Measurements from ENCODE around the gene HECW1. TPM values are rescaled to one million over a fixed set of nuclear protein-coding genes. Genes with fewer than 3 reads are reported as not detected.

Gene HECW1
- polyA plus RNA-seq, 10 donors, result 0.03 to 2.1 (median 0.19) TPM

- DNase-seq, result no peak
Measured at GRCh38 chr7:43495572-43495971, 383.1 kb downstream of the HECW1 start.

GRCh38 chr7:43496596-43496995, 384.1 kb downstream of the HECW1 start:
- DNase-seq, result no peak

GRCh38 chr7:43501870-43502269, 389.4 kb downstream of the HECW1 start:
- DNase-seq, result peak in 1 of 3 donors; percentile 54

- no peak for DNase-seq
Measured at GRCh38 chr7:43502941-43503340, 390.5 kb downstream of the HECW1 start.

- no peak for DNase-seq
Measured at GRCh38 chr7:43505412-43505811, 393.0 kb downstream of the HECW1 start.

GRCh38 chr7:43506460-43506859, 394.0 kb downstream of the HECW1 start:
- no peak for DNase-seq

GRCh38 chr7:43508461-43508860, 396.0 kb downstream of the HECW1 start:
- DNase-seq, result no peak

- no peak for DNase-seq
Measured at GRCh38 chr7:43509906-43510305, 397.5 kb downstream of the HECW1 start.

GRCh38 chr7:43511029-43511428, 398.6 kb downstream of the HECW1 start:
- no peak for DNase-seq

GRCh38 chr7:43511769-43512515, 399.5 kb downstream of the HECW1 start:
- DNase-seq, result no peak

GRCh38 chr7:43513251-43513650, 400.8 kb downstream of the HECW1 start:
- no peak for DNase-seq

GRCh38 chr7:43516581-43517342, 404.3 kb downstream of the HECW1 start:
- DNase-seq, result peak in 1 of 3 donors; percentile 23

- no peak for DNase-seq
Measured at GRCh38 chr7:43517464-43517863, 405.0 kb downstream of the HECW1 start.

GRCh38 chr7:43520201-43520600, 407.8 kb downstream of the HECW1 start:
- no peak for DNase-seq

- peak in 1 of 3 donors; percentile 43 for DNase-seq
Measured at GRCh38 chr7:43522406-43523156, 410.1 kb downstream of the HECW1 start.

- no peak for DNase-seq
Measured at GRCh38 chr7:43528576-43529354, 416.3 kb downstream of the HECW1 start.

- no peak for DNase-seq
Measured at GRCh38 chr7:43530553-43531410, 418.3 kb downstream of the HECW1 start.

- DNase-seq, result peak in 1 of 3 donors; percentile 15
Measured at GRCh38 chr7:43531700-43532099, 419.3 kb downstream of the HECW1 start.

GRCh38 chr7:43533801-43534479, 421.5 kb downstream of the HECW1 start:
- peak; percentile 43 to 59 (median 56) for DNase-seq

GRCh38 chr7:43535031-43535451, 422.6 kb downstream of the HECW1 start:
- peak in 2 of 3 donors; percentile 21 to 62 for DNase-seq

Data from muscle of back (tissue), 11 donors.